T-cell (primary cell): Measurements from ENCODE around the gene RFTN1. TPM values are rescaled to one million over a fixed set of nuclear protein-coding genes. Genes with fewer than 3 reads are reported as not detected.

ENCODE experiments used
- ATAC-seq, 4 experiments: fragments of 200-7000 bp in 3 of 4; fragments of 150-1000 bp in 1 of 4; cut with Tn5 transposase; replicated peaks in 1 of 4; 1 replicate in 3 of 4; 2 replicates in 1 of 4; pipeline ENCODE4 v1.10.0; 2021; ENCODE audit warnings: moderate library complexity in 3 of 4, mild to moderate bottlenecking in 2 of 4, moderate number of reproducible peaks in 1 of 4
- CTCF ChIA-PET, 2 donors: fragments of 300-600 bp; sonication (Branson Sonifier 250); formaldehyde crosslinking; loops; one replicate each; lab custom pipeline; 2022; ENCODE audit warnings: antibody characterized with exemption in 2 of 2; lab: Charles Lee
- POLR2A ChIA-PET, 2 donors: fragments of 300-600 bp; sonication (Branson Sonifier 250); formaldehyde crosslinking; loops; one replicate each; lab custom pipeline; 2022; ENCODE audit warnings: antibody characterized with exemption in 2 of 2; lab: Charles Lee
- DNase-seq, 35 experiments: peaks; one replicate each; pipeline versions ENCODE4 v3.0.0 to v3.0.0-alpha.2; 2013 to 2023
- H3K27ac ChIP-seq: one replicate; pipeline ENCODE4 v1.5.1; 2013; ENCODE audit warnings: low read length
- H3K27me3 ChIP-seq, 2 experiments: replicated peaks in 1 of 2; 1 replicate in 1 of 2; 2 replicates in 1 of 2; pipeline versions ENCODE4 v1.6.1 to v1.7.0; 2013; ENCODE audit warnings: low read length in 1 of 2, mixed read lengths in 1 of 2; ENCODE audit not compliant: control insufficient read depth in 2 of 2, insufficient read depth in 2 of 2; ENCODE audit errors: extremely low read depth in 1 of 2
- H3K36me3 ChIP-seq, 2 donors: 1 replicate in 1 of 2; 2 replicates in 1 of 2; pipeline versions ENCODE4 v1.6.1 to v1.7.0; 2013; ENCODE audit warnings: low read length in 1 of 2; ENCODE audit not compliant: control insufficient read depth in 2 of 2, insufficient read depth in 1 of 2; ENCODE audit errors: extremely low read depth in 1 of 2
- H3K4me1 ChIP-seq, 2 experiments: 1 replicate in 1 of 2; 2 replicates in 1 of 2; pipeline versions ENCODE4 v1.6.1 to v1.7.0; 2013; ENCODE audit warnings: low read length in 2 of 2, mixed read lengths in 1 of 2; ENCODE audit not compliant: insufficient read depth in 2 of 2, control insufficient read depth in 1 of 2; ENCODE audit errors: extremely low read depth in 1 of 2
- H3K4me3 ChIP-seq, 2 donors: 1 replicate in 1 of 2; 2 replicates in 1 of 2; pipeline versions ENCODE4 v1.5.1 to v1.7.0; 2013; ENCODE audit warnings: mild to moderate bottlenecking in 2 of 2, low read length in 1 of 2, moderate library complexity in 1 of 2; ENCODE audit not compliant: control insufficient read depth in 1 of 2; ENCODE audit errors: extremely low read depth in 1 of 2
- H3K9me3 ChIP-seq: 2 replicates; pipeline ENCODE4 v1.7.0; 2013
- H3K27ac Mint-ChIP-seq, 2 donors: one replicate each; pipeline ENCODE4 v1.8.0; 2020 to 2021; ENCODE audit warnings: mild to moderate bottlenecking in 2 of 2, mixed read lengths in 2 of 2
- H3K27me3 Mint-ChIP-seq, 2 donors: one replicate each; pipeline ENCODE4 v1.8.0; 2021 to 2022; ENCODE audit warnings: mixed read lengths in 2 of 2
- H3K36me3 Mint-ChIP-seq: one replicate; pipeline ENCODE4 v1.8.0; 2021; ENCODE audit warnings: mixed read lengths
- H3K4me1 Mint-ChIP-seq, 3 donors: one replicate each; pipeline ENCODE4 v1.8.0; 2020 to 2022; ENCODE audit warnings: mixed read lengths in 3 of 3, mild to moderate bottlenecking in 1 of 3
- H3K4me3 Mint-ChIP-seq, 3 donors: one replicate each; pipeline ENCODE4 v1.8.0; 2020 to 2022; ENCODE audit warnings: mild to moderate bottlenecking in 3 of 3, mixed read lengths in 3 of 3, moderate library complexity in 3 of 3
- H3K9me3 Mint-ChIP-seq, 3 donors: one replicate each; pipeline ENCODE4 v1.8.0; 2020 to 2022; ENCODE audit warnings: mixed read lengths in 3 of 3
- WGBS: methylation state at CpG from one replicate; pipeline ENCODE4 v1.1.5; 2013; ENCODE audit warnings: missing lambda C conversion rate; ENCODE audit not compliant: insufficient coverage; 5-methylcytosine and 5-hydroxymethylcytosine counted together
- total RNA-seq, 35 experiments: library from RNA in 6 of 35; stranded (reverse) in 6 of 35; fragments of 120-200 nt in 1 of 35; gene quantifications; one replicate each; pipeline versions ENCODE4 v1.2.1 to v1.2.4 and lab custom pipeline; 2013 to 2026

RFTN1 gene
- total RNA-seq, 5 donors from 2014 or later (not counting 1 experiment from before 2014, with no cell fraction given) = 55.5 to 73.4 (median 70.7) TPM

GRCh38 chr3:16506451-16506850, 7.0 kb downstream of the RFTN1 start:
- DNase-seq (no peak), ATAC-seq (no peak)
- ChIA-PET CTCF (interaction anchor here in 1 of 2 donors (0.6 kb wide), 1 partner anchor 188 kb away, joined by 3 read pairs; no protein-coding TSS in a partner anchor), POLR2A (interaction anchor here in 1 of 2 donors (0.8 kb wide), 1 partner anchor 30 kb away, joined by 3 read pairs; no protein-coding TSS in a partner anchor)
- Histone ChIP-seq H3K27me3 (no peaks in the 10 kb centered on the region), H3K27ac (no peak overlapping the region), H3K4me1 (peaks cover 24 to 41% of the 10 kb centered on the region in 2 experiments), H3K36me3 (peaks cover 0 to 15% of the 10 kb centered on the region in 2 donors), H3K4me3 (no peak overlapping the region), H3K9me3 (no peaks in the 10 kb centered on the region)
- no peak overlapping the region for H3K4me3 Mint-ChIP-seq
- H3K27ac Mint-ChIP-seq = no peak overlapping the region
- H3K36me3 Mint-ChIP-seq = peaks cover 31% of the 10 kb centered on the region
- 100% methylated on average over 2 of the region's 3 CpGs for WGBS
- peaks cover 75 to 84% (median 79%) of the 10 kb centered on the region in 3 donors for H3K4me1 Mint-ChIP-seq
- H3K9me3 Mint-ChIP-seq = no peaks in the 10 kb centered on the region
- H3K27me3 Mint-ChIP-seq = no peaks in the 10 kb centered on the region

GRCh38 chr3:16504692-16505091, 8.8 kb downstream of the RFTN1 start:
- no peak for DNase-seq
- no peak overlapping the region for H3K4me3 Mint-ChIP-seq
- Histone ChIP-seq H3K4me1 (peaks cover 10 to 26% of the 10 kb centered on the region in 2 experiments), H3K36me3 (peaks cover 0 to 25% of the 10 kb centered on the region in 2 donors), H3K4me3 (no peak overlapping the region), H3K27ac (no peak overlapping the region), H3K9me3 (no peaks in the 10 kb centered on the region), H3K27me3 (no peaks in the 10 kb centered on the region)
- CTCF ChIA-PET = interaction anchor here in 1 of 2 donors (0.8 to 1.0 kb wide), 2 partner anchors 8 to 29 kb away, joined by 3 read pairs; no protein-coding TSS in a partner anchor
- no peaks in the 10 kb centered on the region for H3K27me3 Mint-ChIP-seq
- peak overlapping the region; percentile 3 to 18 for H3K27ac Mint-ChIP-seq
- H3K9me3 Mint-ChIP-seq = no peaks in the 10 kb centered on the region
- peaks cover 68 to 76% (median 73%) of the 10 kb centered on the region in 3 donors for H3K4me1 Mint-ChIP-seq
- peaks cover 44% of the 10 kb centered on the region for H3K36me3 Mint-ChIP-seq
- POLR2A ChIA-PET = interaction anchor here in 1 of 2 donors (1.3 kb wide), 1 partner anchor 13 kb away, joined by 3 read pairs; no protein-coding TSS in a partner anchor
- WGBS = 100% methylated on average over 4 of the region's 4 CpGs
- no peak for ATAC-seq

GRCh38 chr3:16504242-16504641, 9.3 kb downstream of the RFTN1 start:
- no peak for ATAC-seq
- H3K9me3 Mint-ChIP-seq = no peaks in the 10 kb centered on the region
- peaks cover 66 to 75% (median 71%) of the 10 kb centered on the region in 3 donors for H3K4me1 Mint-ChIP-seq

GRCh38 chr3:16503191-16503776, 10.2 kb downstream of the RFTN1 start:
- ChIA-PET CTCF (no interaction called here), POLR2A (no interaction called here)
- no peak overlapping the region for H3K27ac Mint-ChIP-seq
- no peak overlapping the region for H3K4me3 Mint-ChIP-seq
- no peaks in the 10 kb centered on the region for H3K9me3 ChIP-seq
- no peaks in the 10 kb centered on the region for H3K27me3 Mint-ChIP-seq
- no peak overlapping the region for H3K4me3 ChIP-seq
- H3K27me3 ChIP-seq = no peaks in the 10 kb centered on the region
- WGBS = 100% methylated on average over 1 of the region's 1 CpG
- peaks cover 70 to 76% (median 73%) of the 10 kb centered on the region in 3 donors for H3K4me1 Mint-ChIP-seq
- no peak for ATAC-seq
- peaks cover 51% of the 10 kb centered on the region for H3K36me3 Mint-ChIP-seq
- H3K9me3 Mint-ChIP-seq = no peaks in the 10 kb centered on the region
- peaks cover 6 to 31% of the 10 kb centered on the region in 2 experiments for H3K4me1 ChIP-seq
- H3K27ac ChIP-seq = no peak overlapping the region
- DNase-seq = no peak
- peaks cover 0 to 25% of the 10 kb centered on the region in 2 donors for H3K36me3 ChIP-seq

More at GRCh38 chr3:16504242-16504641, 9.3 kb downstream of the RFTN1 start:
- no peak overlapping the region for H3K27ac Mint-ChIP-seq
- POLR2A ChIA-PET = interaction anchor here (0.5 to 1.3 kb wide), 2 partner anchors 12 to 1227 kb away, joined by 3 to 5 read pairs; no protein-coding TSS in a partner anchor
- H3K27me3 Mint-ChIP-seq = no peaks in the 10 kb centered on the region
- WGBS = 86% methylated on average over 1 of the region's 2 CpGs
- CTCF ChIA-PET = no interaction called here
- H3K9me3 ChIP-seq = no peaks in the 10 kb centered on the region
- no peak for DNase-seq
- no peak overlapping the region for H3K4me3 ChIP-seq
- no peak overlapping the region for H3K27ac ChIP-seq
- peaks cover 0 to 25% of the 10 kb centered on the region in 2 donors for H3K36me3 ChIP-seq
- peaks cover 6 to 28% of the 10 kb centered on the region in 2 experiments for H3K4me1 ChIP-seq
- no peaks in the 10 kb centered on the region for H3K27me3 ChIP-seq
- H3K4me3 Mint-ChIP-seq = no peak overlapping the region
- H3K36me3 Mint-ChIP-seq = peaks cover 44% of the 10 kb centered on the region

GRCh38 chr3:16502347-16502908, 11.1 kb downstream of the RFTN1 start:
- ChIA-PET CTCF (no interaction called here), POLR2A (no interaction called here)

GRCh38 chr3:16501376-16501775, 12.1 kb downstream of the RFTN1 start:
- no CpG with 5 or more reads among the region's 4 CpGs for WGBS
- POLR2A ChIA-PET = interaction anchor here in 1 of 2 donors (0.5 kb wide), 1 partner anchor 782 kb away, joined by 3 read pairs; no protein-coding TSS in a partner anchor
- Mint-ChIP-seq H3K4me3 (no peak overlapping the region), H3K27ac (no peak overlapping the region), H3K4me1 (peaks cover 68 to 77% (median 74%) of the 10 kb centered on the region in 3 donors), H3K36me3 (peaks cover 46% of the 10 kb centered on the region), H3K9me3 (no peaks in the 10 kb centered on the region), H3K27me3 (no peaks in the 10 kb centered on the region)
- Histone ChIP-seq H3K4me3 (no peak overlapping the region), H3K27ac (no peak overlapping the region), H3K4me1 (peaks cover 13 to 36% of the 10 kb centered on the region in 2 experiments), H3K9me3 (no peaks in the 10 kb centered on the region), H3K36me3 (peaks cover 0 to 25% of the 10 kb centered on the region in 2 donors), H3K27me3 (no peaks in the 10 kb centered on the region)
- ATAC-seq (no peak), DNase-seq (no peak)
- CTCF ChIA-PET = interaction anchor here in 1 of 2 donors (0.5 kb wide), 1 partner anchor 227 kb away, joined by 3 read pairs; no protein-coding TSS in a partner anchor

More at GRCh38 chr3:16502347-16502908, 11.1 kb downstream of the RFTN1 start:
- no peak for ATAC-seq
- WGBS = 86% methylated on average over 5 of the region's 7 CpGs
- no peak overlapping the region for H3K27ac ChIP-seq
- peaks cover 0 to 25% of the 10 kb centered on the region in 2 donors for H3K36me3 ChIP-seq
- Mint-ChIP-seq H3K36me3 (peaks cover 46% of the 10 kb centered on the region), H3K4me1 (peaks cover 67 to 76% (median 72%) of the 10 kb centered on the region in 3 donors), H3K4me3 (no peak overlapping the region), H3K9me3 (no peaks in the 10 kb centered on the region), H3K27me3 (no peaks in the 10 kb centered on the region), H3K27ac (no peak overlapping the region)
- H3K4me3 ChIP-seq = no peak overlapping the region
- peaks cover 7 to 26% of the 10 kb centered on the region in 2 experiments for H3K4me1 ChIP-seq
- DNase-seq = no peak
- no peaks in the 10 kb centered on the region for H3K27me3 ChIP-seq
- no peaks in the 10 kb centered on the region for H3K9me3 ChIP-seq
